Measurements from ENCODE around the gene SLC12A7.
"Not testable (repeated sequence)": the region's sequence is repeated elsewhere in the genome, so short reads cannot be mapped to it uniquely, and the experiment has no call there.

SLC12A7 gene

DNA sequence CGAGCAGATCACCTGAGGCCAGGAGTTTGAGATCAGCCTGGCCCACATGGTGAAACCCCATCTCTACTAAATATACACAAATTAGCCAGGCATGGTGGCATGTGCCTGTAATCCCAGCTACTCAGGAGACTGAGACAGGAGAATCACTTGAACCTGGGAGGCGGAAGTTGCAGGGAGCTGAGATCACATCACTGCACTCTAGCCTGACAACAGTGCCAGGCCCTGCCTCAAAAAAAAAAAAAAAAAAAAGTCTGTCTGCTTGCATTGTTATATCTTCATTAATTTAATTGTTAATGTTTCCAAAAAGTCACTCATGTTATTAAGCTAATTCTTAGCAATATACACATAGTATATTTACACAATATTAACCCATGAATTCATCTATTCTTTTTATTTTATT, 13.8 kb upstream of the SLC12A7 start:
- FAIRE-seq; DNase-seq (ENCODE audit: low spot score): not testable (repeated sequence)

DNA sequence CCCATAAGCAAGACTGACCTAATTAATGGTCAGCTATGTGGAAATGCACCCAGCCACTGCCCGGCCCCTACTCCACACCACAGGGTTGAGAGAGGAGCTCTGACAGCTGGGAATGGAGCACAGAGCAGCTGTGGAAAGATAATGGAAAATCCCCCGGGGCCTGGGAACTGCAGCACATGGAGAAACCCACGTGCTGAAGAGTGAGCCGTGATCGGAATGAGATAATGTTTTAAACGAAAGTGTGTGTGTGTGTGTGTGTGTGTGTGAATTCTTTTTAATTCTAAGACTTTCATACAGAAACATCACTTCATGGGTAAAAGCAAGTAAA, 13.1 kb upstream of the SLC12A7 start:
- DNase-seq (ENCODE audit: low spot score) (no peak), FAIRE-seq (no peak)

DNA sequence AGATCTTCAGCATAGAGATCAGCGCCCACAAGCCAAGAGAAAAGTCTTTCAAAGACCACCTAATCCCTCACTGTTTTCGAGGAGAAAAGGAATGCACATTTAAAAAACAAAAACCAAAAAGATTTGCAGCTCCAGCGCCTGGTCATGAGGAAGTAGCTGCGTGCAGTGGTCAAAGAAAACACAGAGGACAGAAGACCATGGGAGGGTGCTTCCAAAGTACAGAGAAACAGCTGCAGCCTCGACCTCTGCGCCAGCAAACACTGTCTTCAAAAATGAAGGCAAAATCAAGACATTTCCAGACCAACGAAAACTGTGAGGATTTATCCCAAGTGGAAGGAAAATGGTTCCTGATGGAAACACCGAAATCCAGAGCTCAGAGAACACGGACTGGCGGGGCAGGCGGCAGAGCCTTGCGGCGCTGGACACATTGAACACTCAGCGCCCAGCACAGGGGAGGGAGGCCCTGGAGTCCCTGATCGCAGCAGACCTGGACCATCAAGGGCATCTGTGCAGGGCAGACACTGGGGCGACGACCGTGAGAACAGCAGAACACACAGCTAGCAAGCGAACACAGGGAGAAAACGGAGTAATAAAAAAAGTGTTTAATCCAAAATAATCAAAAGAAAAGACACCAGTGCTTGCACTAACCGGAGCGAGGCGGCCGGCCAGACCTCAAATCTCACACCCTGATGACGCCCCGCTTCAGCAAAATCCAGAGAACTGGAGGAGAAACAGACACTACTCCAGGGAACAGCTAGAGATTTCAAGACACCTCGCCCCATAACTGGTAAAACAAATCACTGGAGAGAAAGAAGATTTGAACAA, 12.6 kb upstream of the SLC12A7 start:
- DNase-seq (ENCODE audit: low spot score) (no peak), FAIRE-seq (no peak)

DNA sequence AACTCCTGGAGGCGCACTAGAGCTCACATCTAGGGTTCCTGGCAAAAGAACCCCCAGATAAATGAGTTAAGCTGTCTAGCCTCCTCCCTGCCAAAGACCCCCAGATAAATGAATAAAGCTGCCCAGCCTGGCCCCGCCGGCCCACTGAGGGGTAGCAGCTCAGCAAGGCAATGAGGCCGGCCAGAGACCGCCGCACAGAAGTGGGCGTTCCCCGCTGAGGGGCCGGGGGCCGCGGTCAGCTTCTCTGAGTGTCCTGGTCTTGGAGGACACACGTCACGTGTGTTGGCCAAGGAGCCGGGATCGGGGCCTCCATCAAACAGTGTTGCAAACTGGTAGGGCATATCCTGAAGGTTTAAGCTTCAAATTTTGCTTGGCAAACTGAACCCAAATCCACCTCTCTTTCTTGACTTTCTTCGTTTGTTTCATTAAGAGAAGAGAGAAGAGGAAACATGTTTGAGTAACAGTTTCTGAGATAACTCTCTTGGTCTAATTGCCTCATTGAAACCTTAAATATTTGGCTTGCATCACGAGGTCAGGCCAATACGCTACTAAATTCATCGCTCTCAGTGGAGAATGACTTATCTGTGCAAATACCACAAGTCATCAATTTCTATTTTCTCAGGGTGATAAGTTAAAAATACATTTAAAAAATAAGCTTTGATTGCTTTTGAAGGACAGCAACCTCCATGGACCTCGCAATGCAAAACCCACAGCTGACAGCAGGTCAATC, 11.7 kb upstream of the SLC12A7 start:
- FAIRE-seq (no peak), DNase-seq (ENCODE audit: low spot score) (no peak)

DNA sequence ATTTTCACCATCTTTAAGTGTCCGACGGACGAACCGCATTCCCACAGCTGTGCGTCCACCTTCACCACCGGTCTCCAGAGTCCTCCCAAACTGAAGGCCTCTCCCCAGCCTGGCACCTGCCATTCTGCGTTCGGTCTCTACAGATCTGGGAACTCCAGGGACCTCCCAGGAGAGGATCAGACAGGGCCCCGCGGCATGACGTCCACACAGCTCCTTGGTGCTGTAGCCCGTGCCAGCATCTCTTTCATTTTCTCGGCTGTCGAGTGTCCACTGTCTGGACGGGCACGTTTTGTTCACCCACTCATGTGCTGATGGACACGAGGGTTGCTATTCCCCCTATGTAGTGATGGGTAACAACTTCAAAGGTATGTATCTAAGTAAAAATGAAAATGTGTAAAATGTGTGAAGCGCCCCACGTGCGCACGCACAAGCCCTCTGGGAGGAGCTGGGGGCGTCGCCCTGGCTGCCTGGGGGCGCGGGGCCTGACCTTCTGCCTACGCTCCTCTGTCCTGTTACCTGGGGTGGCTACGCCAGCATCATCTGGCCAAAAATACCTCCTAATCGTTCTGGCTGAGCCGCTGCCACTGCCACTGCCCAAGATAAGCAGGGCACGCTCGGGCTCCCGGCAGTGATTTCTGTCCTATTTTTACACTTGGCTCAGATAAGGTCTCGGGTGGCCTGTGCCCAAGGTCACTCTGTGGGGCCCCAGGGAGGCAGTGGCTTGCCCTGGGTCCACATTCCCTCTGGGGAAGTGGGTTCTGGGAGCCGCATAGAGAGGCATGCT, 10.8 kb upstream of the SLC12A7 start:
- FAIRE-seq (no peak), DNase-seq (ENCODE audit: low spot score) (no peak)

DNA sequence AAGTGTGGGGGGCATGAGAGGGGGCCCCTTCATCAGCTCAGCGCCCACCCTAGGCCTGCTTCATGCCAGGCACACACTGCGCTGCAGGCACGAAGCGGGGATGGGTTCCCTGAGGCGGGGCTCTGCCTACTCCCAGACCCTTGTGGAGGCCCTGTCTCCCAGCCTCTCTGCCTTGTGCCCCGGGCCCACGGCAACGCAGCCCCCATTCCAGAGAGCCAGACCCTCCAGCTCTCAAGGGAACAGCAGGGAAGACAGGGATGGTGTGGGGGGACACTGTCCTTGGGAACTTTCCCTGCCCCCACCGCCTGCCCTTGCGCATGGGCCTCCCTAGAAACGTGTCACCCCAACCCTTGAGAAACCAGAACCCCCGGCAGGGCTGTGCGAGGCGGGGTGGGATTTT, 10.0 kb upstream of the SLC12A7 start:
- DNase-seq (ENCODE audit: low spot score) (no peak), FAIRE-seq (no peak)

DNA sequence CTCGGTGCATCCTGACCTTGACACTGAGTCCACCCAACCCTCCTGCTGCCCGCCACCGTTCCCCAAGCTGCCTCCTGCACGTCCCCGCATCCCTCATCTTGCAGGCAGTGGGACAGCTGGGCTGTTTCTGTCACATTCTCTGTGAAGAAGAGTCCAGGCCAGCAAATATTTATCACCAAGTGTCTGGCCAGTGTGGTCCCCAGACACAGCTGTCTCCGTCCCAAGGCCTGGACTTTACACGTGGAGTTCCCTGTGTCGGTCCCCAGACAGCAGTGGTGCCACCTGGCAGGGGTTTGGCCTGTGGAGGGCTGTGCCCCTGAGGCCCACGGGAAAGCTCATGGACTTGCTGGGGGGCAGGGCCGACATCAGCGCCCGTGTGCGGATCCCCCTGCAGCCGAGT, 9.2 kb upstream of the SLC12A7 start:
- DNase-seq (ENCODE audit: low spot score) (no peak), FAIRE-seq (no peak)

DNA sequence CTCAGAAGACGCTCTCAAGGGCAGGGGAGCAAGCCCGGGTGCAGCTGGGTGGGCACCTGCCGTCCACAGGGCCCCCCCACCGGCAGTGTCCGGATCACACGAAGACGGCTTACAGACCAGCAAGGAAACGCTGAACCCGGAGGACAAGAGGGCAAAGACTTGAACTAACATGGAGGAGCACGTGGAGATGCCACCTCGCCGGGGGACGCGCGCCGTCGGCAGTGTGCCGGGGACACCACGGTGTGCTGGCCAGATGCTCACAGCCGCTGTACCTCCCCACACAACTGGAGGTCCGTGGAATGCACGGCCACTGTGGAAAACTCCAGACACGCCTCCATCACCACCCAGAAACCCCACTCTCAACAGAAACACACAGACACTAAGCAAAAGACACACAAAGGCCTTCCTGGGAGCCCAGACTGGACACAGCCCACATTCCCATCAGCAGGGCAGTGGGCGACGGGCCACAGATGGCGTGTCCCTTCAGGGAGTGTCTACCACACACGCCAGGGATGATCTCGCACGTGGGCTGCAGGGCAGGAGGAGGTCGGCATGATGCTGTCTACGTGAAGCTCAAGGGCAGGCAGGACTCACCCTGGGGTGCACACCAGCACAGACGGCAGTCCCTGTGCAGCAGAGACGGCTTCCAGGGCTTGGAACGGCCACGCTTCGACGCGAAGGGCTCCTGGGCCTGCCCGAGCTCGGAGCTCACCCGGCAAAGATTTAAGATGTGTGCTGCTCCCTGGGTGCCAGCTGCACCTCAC, 8.6 kb upstream of the SLC12A7 start:
- FAIRE-seq = no peak
- DNase-seq (ENCODE audit: low spot score) = no peak

DNA sequence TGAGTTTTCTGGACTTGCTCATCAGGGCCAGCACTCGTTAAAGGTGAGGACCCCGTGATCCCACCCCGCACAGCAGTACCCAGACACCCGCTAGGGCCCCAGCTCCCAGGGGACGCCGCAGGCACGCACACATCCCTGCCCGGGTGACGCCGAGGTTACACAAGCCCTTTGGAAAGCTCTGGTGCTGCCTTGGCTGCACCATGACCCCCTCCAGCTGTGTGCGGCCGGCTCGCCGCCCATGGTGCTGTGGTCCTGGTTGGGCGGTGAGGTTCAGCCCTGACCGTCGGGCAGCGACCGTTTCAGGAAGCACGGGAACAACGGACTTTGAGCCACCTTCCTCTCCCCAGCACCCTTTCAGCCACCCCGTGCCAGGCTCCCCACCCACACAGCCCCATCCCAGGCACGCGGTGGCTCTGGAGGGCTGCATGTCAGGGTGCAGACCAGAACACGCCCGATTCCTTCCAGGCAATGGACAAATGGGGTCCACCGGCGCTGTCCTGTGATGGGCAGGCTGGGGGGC, 7.5 kb upstream of the SLC12A7 start:
- FAIRE-seq = no peak
- DNase-seq (ENCODE audit: low spot score) = no peak

DNA sequence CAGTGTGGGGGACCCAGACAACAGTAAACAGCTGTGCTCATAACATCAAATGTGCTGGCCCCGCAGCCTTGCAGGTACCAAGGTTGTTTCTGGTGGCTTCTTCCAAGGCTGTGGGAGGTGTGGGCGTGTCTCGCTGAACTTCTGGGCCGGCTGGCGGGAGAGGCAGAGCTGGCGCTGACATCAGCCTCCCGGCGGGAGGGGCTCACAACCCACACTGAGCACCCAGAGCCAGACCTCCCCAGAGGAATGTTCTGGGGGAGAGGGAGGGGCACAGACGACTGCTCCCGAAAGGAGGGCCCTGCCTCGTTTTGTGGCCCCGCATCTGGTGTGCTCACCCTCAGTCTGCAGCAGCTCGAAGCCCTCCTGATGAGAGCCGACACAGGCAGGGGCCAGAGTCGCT, 6.9 kb upstream of the SLC12A7 start:
- DNase-seq (ENCODE audit: low spot score) (no peak), FAIRE-seq (no peak)

DNA sequence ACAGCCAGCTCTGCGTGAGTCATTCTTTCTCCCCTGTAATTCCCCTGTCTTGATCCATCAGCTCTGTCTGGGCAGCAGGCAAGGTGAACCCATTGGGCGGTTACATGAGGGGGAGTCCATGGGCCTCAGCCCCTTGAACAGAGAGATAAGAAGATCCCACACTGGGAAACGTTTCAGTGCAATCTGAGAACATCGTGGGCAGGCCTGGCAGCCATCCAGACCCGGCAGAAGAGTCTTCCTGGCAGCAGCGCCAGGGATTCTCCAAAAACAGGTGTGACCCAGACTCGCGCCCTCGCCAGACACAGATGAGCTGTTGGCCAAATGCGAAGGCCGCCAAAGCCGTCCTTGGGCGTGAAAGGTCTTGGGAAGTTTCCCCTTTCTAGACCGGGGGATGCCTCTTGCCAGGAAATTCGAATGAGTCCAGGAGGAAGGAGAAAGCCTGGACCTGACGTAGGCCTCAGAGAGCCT, 6.4 kb upstream of the SLC12A7 start:
- DNase-seq (ENCODE audit: low spot score) (peak; percentile 31), FAIRE-seq (no peak)

DNA sequence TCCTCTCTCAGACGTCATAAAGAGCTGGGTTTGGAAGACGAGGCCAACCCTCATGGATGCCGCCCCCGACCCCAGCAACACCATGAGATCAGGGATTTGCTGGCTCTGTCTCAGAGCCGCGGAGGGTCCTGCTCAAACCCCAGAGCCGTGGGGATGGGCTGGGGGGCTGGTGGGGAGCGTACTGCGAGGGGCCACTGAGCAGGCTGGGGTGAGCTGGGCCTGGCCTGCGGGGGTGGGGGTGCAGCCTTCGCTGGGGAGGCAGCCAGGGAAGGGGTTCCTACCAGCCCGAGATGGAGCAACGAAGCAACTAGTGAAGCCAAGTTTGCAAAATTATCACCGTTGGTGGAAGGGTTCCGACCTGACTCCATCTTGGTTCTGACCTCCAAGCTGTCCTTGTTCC, 5.1 kb upstream of the SLC12A7 start:
- no peak for DNase-seq (ENCODE audit: low spot score)
- FAIRE-seq = no peak

DNA sequence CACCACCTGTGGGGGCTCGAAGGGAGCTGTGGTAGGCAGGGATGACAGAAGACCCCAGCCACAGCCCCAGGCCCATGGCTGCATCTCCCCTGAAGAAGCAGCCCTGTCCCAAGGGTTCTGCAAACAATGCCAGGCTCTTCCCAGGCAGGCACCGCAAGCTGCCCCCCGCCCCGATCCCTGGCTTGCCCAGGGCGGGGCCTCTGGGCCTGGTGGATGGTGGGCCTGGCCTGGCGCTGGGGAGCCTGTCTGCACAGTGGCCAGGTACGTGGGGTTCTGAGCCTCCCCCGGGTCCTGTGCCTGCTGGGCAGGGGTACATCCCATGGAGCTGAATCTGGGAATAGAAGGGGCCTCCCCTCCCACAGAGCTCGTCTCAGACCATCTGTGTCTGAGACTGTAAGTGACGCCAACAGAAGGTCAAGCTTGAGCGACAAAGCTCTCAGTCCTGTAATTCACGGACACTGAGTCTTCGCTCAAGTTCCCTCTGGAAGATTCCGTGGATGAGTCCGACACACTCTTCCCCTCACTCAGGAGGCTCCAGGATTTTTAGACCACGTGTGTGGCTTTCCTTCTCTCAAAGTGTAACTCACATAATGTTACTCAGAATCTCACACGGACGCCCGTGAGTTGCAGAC, 4.4 kb upstream of the SLC12A7 start:
- FAIRE-seq (no peak), DNase-seq (ENCODE audit: low spot score) (no peak)

DNA sequence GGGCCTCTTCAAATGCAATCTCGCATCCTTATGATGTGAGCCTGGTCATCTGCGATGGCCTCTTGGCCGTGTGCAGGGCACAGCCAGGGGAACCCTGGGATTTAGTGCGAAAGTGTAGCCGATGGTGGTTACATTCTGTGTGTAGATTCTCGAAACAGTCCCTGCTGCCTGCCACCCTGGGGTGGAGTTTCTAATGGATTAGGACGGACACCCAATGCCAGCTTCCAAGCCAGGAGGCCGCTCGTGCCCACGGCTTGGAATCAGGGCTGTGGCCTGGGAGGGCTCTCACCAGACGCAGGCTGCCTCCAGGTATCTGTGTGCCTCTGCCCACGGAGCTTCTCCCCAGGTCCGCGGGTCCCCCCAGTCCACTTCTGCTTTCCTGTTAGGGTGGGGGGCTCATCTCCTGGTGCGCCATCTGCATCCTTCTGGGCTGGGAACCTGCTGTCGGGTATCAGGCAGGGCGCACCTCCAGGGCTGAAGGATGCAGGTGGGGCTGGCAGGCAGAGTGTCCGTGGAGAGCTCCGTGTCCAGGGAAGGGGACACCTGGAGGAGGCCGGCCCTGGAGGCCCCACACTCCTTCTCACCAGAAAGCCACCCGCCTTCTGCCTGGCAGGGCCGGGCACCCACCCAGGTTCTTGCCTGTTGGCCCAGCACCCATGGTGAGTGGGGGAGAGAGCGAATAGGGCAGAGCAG, 3.4 kb upstream of the SLC12A7 start:
- DNase-seq (ENCODE audit: low spot score) (no peak), FAIRE-seq (no peak)

DNA sequence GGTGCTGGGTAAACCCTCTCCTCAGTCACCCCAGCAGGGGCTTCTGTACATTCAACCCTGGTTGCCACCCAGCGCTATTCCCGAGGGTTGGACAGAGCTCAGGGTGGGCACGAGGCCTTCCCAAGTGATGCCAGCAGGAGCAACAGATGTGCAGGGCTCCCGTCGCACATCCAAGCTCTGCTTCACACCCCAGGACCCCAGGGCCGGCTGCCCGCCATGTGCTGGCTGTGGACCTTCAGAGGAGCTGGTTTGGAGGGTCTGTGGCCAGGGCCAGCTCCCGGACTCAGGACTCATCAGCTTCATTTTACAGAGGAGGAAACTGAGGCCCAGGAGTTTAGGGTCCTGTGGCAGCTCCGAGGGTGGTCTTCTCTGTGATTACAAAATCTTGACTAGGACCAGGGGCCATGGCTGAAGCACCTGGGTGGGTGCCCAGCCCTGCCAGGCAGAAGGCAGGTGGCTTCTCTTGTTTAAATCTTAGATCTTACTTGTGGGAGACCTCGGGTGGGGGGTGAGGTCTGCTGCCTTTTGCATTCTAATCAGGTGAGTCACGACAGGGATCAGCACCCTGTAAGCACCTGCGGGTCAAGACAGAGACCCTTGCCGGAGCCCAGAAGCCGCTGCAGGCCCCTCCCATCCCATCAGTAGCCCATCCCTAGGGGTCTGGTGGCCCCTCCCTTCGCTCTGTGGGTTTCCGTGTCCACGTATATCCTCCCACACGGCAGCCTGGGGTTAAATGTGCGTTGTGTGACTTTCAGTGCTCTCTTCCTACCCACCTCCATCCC, 2.1 kb upstream of the SLC12A7 start:
- DNase-seq (ENCODE audit: low spot score) (no peak), FAIRE-seq (no peak)

DNA sequence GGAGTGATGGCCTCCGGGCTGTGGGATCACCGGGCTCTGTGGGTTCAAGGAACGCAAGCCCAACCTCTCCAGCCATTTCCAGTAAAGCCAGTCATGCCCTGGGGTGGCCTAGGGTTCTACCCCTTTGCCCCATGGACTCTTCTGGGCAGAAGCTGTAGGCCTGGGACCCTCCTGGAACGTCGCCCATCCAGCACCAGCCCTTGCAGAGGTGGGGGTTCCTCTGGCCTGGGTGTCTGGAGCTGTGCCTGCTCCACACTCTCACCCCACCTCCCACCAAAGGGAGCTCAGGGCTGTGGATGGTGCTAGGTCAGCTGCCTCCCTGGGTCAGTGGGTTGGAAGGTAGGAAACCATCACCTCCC, 1.4 kb upstream of the SLC12A7 start:
- no peak for FAIRE-seq

DNA sequence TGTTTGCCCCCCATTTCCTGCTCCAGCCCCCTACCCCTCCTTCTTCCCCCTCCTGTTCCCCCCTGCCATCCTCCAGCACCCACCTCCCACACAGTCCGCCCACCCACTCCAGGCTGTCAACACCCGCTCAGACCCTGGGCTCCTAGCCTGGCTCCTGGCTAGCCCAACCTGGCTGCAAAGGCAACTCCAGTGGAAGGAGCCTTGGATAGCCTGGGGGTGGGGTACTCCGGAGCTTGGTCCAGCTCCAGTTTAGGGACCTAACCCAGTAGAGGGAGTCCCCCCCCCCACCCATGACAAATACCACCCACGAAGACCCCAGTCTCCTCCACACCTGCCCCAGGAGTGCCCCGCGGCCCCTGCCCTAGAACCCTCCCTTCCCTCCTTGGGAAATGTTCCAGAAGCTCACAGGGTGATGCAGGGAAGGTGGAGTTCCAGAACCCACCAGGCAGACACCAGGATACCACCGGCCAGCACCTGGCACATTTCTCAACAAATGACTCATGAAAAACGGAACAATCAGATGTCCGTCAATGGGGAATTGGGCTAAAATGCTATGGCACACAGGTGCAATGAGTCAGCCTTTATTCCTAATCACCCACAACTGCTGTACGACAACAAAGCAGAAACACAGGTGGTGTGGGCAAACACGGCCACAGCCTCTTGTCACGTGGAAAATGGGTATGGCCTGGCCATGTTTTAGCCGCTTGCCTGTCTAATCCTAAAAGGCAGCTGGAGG, 901 bp upstream of the SLC12A7 start:
- DNase-seq (ENCODE audit: low spot score) = no peak
- FAIRE-seq = no peak

More for the DNA sequence above, 1.4 kb upstream of the SLC12A7 start:
- no peak for DNase-seq (ENCODE audit: low spot score)

DNA sequence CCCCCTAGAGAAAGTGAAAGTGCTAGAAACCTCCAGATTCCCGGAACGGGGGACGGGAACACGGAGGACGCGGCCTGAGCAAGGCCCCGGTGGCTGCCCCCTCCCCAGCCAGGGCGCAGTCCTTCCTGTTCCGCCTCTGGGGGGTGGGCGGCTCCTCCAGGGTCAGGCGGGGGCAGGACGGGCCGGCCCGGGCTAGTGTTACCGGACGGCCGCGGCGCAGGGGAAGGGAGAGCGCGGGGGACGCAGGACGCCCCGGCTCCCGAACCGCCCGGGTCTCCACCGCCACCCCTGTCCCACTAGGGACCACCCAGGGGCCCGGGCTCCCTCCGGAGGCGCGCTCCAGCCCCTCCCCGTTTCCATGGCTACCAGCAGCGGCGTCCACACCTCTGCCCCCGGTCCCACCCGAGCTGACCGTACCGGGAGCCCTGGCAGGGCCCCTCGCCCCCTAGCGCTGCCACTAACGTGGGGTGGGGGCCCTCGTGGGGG, 579 bp downstream of the SLC12A7 start:
- FAIRE-seq (no peak), DNase-seq (ENCODE audit: low spot score) (no peak)
